DND-41 (cell line): Measurements from ENCODE around the gene DHX30.

Experiments used
- ATAC-seq: fragments of 200-7000 bp; cut with Tn5 transposase; 3 replicates; pipeline ENCODE4 v1.9.1; 2021; ENCODE audit warnings: low read depth; ENCODE audit not compliant: insufficient read depth
- DNase-seq: peaks from one replicate; pipeline ENCODE4 v3.0.0-alpha.2; 2020
- H2AFZ ChIP-seq: 2 replicates; pipeline ENCODE4 v1.6.0; 2012; ENCODE audit warnings: low read depth, low read length
- H3K27ac ChIP-seq: 2 replicates; pipeline ENCODE4 v1.5.1; 2012; ENCODE audit warnings: low read length, inconsistent platforms
- H3K27me3 ChIP-seq: fragments of 200-600 bp; sonication (generic); 2 replicates; pipeline ENCODE4 v1.6.0; 2012; ENCODE audit warnings: low read length, mild to moderate bottlenecking, inconsistent platforms; ENCODE audit not compliant: insufficient read depth, poor library complexity
- H3K36me3 ChIP-seq: 2 replicates; pipeline ENCODE4 v1.5.1; 2012; ENCODE audit warnings: low read length, inconsistent platforms; ENCODE audit not compliant: insufficient read depth
- H3K4me1 ChIP-seq: 2 replicates; pipeline ENCODE4 v1.5.1; 2012; ENCODE audit warnings: mild to moderate bottlenecking, low read length; ENCODE audit not compliant: insufficient read depth
- H3K4me2 ChIP-seq: 2 replicates; pipeline ENCODE4 v1.6.0; 2012; ENCODE audit warnings: mild to moderate bottlenecking, moderate library complexity, low read length, inconsistent platforms; ENCODE audit not compliant: insufficient read depth
- H3K4me3 ChIP-seq, 2 experiments: fragments of 200-600 bp in 1 of 2; shearing (Covaris generic) in 1 of 2; 2 replicates each; pipeline ENCODE4 v1.5.1; 2012 to 2016; ENCODE audit warnings: inconsistent platforms in 2 of 2, low read length in 2 of 2, mild to moderate bottlenecking in 2 of 2, low read depth in 1 of 2, moderate library complexity in 1 of 2
- H3K79me2 ChIP-seq: 2 replicates; pipeline ENCODE4 v1.6.0; 2012; ENCODE audit warnings: low read length, inconsistent platforms; ENCODE audit not compliant: insufficient read depth
- H3K9ac ChIP-seq: 2 replicates; pipeline ENCODE4 v1.6.0; 2012; ENCODE audit warnings: low read depth, mild to moderate bottlenecking, inconsistent platforms, low read length, moderate library complexity
- H3K9me3 ChIP-seq: 2 replicates; pipeline ENCODE4 v1.5.1; 2012; ENCODE audit warnings: low read length, moderate library complexity, mild to moderate bottlenecking, inconsistent platforms; ENCODE audit not compliant: insufficient read depth, severe bottlenecking
- H4K20me1 ChIP-seq: 2 replicates; pipeline ENCODE4 v1.6.0; 2012; ENCODE audit warnings: low read length; ENCODE audit not compliant: insufficient read depth
- CTCF ChIP-seq: IDR thresholded peaks from 2 replicates; pipeline ENCODE4 v1.5.1; 2012; ENCODE audit warnings: borderline replicate concordance, low read length, moderate library complexity, mild to moderate bottlenecking; ENCODE audit not compliant: poor library complexity, severe bottlenecking; ENCODE audit errors: extremely low read depth
- EZH2 ChIP-seq: IDR thresholded peaks from 3 replicates; pipeline ENCODE4 v1.6.1; 2012; ENCODE audit warnings: borderline replicate concordance, low read depth, mild to moderate bottlenecking, moderate library complexity, low read length, inconsistent platforms; ENCODE audit not compliant: severe bottlenecking

DHX30 gene

GRCh38 chr3:47897954-47898353, 95.0 kb downstream of the DHX30 start:
- H4K20me1 ChIP-seq = no peaks in the 10 kb centered on the region
- no peak overlapping the region for H3K27ac ChIP-seq
- no peak overlapping the region for H3K4me3 ChIP-seq
- DNase-seq (peak; percentile 19), ATAC-seq (peak; percentile 97)
- H3K36me3 ChIP-seq = peaks cover 12% of the 10 kb centered on the region; the same call in 1 of the 2 replicates
- no peaks in the 10 kb centered on the region for H3K27me3 ChIP-seq
- TF ChIP-seq CTCF (no peak), EZH2 (no peak)
- no peak overlapping the region for H3K9ac ChIP-seq
- H3K79me2 ChIP-seq = no peaks in the 10 kb centered on the region
- H3K9me3 ChIP-seq = no peaks in the 10 kb centered on the region
- no peak overlapping the region for H3K4me2 ChIP-seq
- no peak overlapping the region for H2AFZ ChIP-seq
- H3K4me1 ChIP-seq = no peaks in the 10 kb centered on the region; the same call in 1 of the 2 replicates

GRCh38 chr3:47899495-47900108, 96.7 kb downstream of the DHX30 start:
- Histone ChIP-seq H3K4me2 (no peak overlapping the region), H3K79me2 (no peaks in the 10 kb centered on the region), H3K4me1 (no peaks in the 10 kb centered on the region; the same call in 1 of the 2 replicates), H3K4me3 (no peak overlapping the region), H3K27ac (no peak overlapping the region), H2AFZ (no peak overlapping the region), H3K9ac (no peak overlapping the region), H4K20me1 (no peaks in the 10 kb centered on the region), H3K9me3 (no peaks in the 10 kb centered on the region), H3K36me3 (peaks cover 12% of the 10 kb centered on the region; the same call in 1 of the 2 replicates), H3K27me3 (no peaks in the 10 kb centered on the region)
- no peak for TF ChIP-seq EZH2
- no peak for TF ChIP-seq CTCF
- DNase-seq (no peak), ATAC-seq (no peak)
